GM21619 (cell line): ENCODE measurements around the gene NPIPA1.
"Not testable (repeated sequence)": the region's sequence is repeated elsewhere in the genome, so short reads cannot be mapped to it uniquely, and the experiment has no call there.

Experiments
- ATAC-seq: cut with Tn5 transposase; IDR thresholded peaks from one replicate; pipeline ENCODE4 v1.9.1; 2021; ENCODE audit not compliant: unreplicated experiment

Gene NPIPA1

DNA sequence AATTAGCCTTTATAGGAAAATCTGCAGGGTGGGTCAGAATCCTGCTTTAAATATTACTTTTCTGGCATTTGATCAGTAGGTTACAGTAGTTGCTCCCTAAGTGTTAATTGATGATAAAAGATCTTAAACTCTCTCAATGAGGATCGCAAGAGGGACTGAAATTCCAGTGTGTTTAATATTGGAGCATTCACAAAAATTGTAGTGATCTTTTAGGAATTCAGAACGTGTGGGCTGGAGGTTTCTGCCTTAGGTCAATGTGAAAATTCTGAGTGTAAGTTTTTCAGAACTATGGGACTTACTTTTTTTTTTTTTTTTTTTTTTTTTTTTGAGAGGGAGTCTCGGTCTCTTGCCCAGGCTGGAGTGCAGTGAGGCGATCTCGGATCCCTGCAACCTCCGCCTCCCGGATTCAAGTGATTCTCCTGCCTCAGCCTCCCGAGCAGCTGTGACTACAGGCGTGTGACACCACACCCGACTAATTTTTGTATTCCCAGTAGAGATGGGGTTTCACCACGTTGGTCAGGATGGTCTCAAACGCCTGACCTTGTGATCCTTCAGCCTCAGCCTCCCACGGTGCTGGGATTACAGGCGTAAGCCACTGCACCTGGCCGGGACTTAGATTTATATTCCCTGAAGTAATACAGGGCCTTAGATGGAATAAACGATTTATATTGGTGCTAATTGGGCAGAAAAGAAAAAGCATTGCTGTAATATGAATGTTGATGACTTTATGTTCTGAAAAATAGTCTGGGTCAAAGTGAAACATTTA, 39.9 kb downstream of the NPIPA1 start:
- ATAC-seq, result not testable (repeated sequence)

GRCh38 chr16:14978281-14978680, 41.0 kb downstream of the NPIPA1 start:
- ATAC-seq, result not testable (repeated sequence)

DNA sequence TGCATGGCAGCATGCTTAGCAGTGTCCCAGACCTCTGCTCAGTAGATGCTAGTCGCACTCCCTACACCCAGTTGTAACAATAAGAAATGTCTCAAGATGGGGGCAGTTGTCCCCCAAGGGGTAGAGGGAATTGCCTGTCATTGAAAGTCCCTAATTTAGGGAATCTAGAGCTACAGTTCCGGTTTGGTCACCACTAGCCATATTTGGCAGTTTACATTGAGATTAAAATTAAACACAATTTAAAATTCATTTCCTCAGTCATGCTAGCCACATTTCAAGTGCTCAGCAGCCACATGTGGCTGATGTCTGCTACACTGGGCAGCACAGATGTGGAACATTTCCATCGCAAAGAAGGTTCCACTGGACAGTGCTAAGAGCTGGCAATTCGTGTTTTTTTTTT, 41.7 kb downstream of the NPIPA1 start:
- not testable (repeated sequence) for ATAC-seq

DNA sequence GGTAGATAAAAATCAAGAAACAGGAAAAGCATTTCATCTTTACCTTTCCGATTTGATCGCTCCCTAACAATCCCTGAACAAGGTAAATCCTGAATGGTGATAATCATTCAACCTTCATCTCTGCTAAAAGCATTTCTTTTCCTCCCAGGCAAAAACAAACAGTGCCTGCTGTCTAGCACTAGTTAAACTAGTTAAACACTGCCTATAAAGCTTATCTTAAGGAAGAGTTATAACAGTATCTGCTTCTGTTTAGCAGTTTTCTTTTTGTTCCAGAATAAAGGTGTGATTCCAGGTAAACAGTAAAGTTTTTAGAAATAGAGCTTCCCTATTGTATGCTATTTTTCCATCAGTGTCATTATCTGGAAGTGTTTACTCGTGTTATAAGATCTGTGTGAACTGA, 44.0 kb downstream of the NPIPA1 start:
- ATAC-seq, result not testable (repeated sequence)

DNA sequence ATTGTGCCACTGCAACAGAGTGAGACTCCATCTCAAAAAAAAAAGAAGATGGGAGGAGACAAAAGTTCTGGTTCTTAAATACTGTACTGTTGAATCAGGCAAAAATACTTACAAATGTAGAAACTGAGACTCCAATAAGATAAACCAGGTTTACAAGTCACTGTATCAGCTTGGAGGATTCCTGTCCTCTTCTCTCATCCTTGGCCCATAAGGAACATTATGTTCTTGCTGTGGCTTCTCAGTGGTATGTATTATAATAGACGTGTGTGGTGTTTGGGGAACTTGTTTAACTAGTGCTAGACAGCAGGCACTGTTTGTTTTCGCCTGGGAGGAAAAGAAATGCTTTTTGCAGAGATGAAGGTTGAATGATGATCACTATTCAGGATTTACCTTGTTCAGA, 45.3 kb downstream of the NPIPA1 start:
- not testable (repeated sequence) for ATAC-seq

- ATAC-seq, result not testable (repeated sequence)
Observed at GRCh38 chr16:14988092-14988491, 50.8 kb downstream of the NPIPA1 start.

GRCh38 chr16:14988661-14989191, 51.5 kb downstream of the NPIPA1 start:
- not testable (repeated sequence) for ATAC-seq

GRCh38 chr16:14989291-14990281, 52.3 kb downstream of the NPIPA1 start:
- ATAC-seq, result not testable (repeated sequence)

GRCh38 chr16:14993277-14994151, 56.3 kb downstream of the NPIPA1 start:
- ATAC-seq, result not testable (repeated sequence)

DNA sequence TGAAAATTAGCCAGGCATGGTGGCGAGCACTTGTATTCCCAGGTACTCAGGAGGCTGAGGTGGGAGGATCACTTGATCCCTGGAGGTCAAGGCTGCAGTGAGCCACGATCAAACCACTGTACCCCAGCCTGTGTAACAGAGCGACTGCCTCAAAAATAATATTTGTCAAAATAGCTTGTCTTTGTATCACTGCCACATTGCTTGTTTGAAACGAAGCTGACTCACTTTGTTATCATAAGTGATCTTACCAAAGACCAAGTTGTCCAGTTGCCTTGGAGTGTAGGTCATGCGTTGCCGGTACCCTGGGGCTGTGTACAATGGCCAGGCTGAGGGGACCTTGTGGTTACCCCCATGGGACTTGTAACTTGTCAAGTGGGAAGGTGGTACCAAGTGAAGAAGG, 59.5 kb downstream of the NPIPA1 start:
- not testable (repeated sequence) for ATAC-seq

DNA sequence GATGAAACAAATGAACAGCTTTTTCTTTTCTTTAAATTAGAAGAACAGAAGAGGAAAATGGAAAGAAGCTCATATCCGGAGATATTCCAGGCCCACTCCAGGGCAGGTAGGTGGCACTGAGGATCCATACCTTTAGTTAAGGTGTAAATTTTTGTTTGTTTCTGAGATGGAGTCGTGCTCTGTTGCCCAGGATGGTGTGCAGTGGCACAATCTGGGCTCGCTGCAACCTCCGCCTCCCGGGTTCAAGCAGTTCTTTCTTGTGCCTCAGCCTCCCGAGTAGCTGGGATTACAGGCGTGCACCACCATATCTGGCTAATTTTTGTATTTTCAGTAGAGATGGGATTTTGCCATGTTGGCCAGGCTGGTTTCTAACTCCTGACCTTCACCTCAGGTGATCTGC, 61.1 kb downstream of the NPIPA1 start:
- ATAC-seq, result not testable (repeated sequence)

DNA sequence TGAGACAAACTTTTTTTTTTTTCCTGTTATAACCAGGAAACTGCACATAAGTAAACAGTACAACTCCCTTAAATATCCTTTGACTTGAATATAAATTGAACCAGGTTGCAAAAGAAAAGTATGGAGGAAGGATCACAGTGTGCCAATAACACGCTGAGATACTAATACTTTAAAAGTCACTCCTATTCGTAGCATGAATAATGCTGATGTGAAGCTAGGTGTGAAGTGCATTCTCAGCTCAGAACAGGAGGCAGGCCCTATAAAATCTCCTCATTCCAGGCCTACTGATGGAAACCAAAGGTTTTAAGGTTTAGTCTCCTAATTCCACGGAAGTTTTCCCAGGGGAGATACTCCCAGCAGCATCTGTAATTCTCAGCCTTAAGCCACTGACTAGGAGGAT, 62.6 kb downstream of the NPIPA1 start:
- ATAC-seq, result not testable (repeated sequence)
